Mesodermal cell (in vitro differentiated cells): ENCODE data around the gene MTAP.

Experiments
- H3K27ac ChIP-seq: 2 replicates; pipeline ENCODE4 v1.7.0; 2013; ENCODE audit warnings: mild to moderate bottlenecking, low read depth, low read length, moderate library complexity; ENCODE audit not compliant: severe bottlenecking
- H3K36me3 ChIP-seq: 2 replicates; pipeline ENCODE4 v1.7.1; 2013; ENCODE audit warnings: mild to moderate bottlenecking, low read length, moderate library complexity; ENCODE audit not compliant: control insufficient read depth, insufficient read depth
- H3K4me1 ChIP-seq: one replicate; pipeline ENCODE4 v1.7.1; 2013; ENCODE audit warnings: mild to moderate bottlenecking, low read length; ENCODE audit not compliant: insufficient read depth, control insufficient read depth, poor library complexity, severe bottlenecking
- H3K4me3 ChIP-seq: 2 replicates; pipeline ENCODE4 v1.7.0; 2013; ENCODE audit warnings: low read length, control low read depth, mild to moderate bottlenecking; ENCODE audit not compliant: insufficient read depth, poor library complexity, severe bottlenecking; ENCODE audit errors: extremely low read depth
- H3K9me3 ChIP-seq: 2 replicates; pipeline ENCODE4 v1.7.1; 2013; ENCODE audit warnings: mild to moderate bottlenecking, low read length, moderate library complexity; ENCODE audit not compliant: control insufficient read depth
- WGBS, 2 experiments: methylation state at CpG; one replicate each; pipeline ENCODE4 v1.1.5; 2013; ENCODE audit warnings: missing lambda C conversion rate in 2 of 2; ENCODE audit not compliant: insufficient coverage in 2 of 2; 5-methylcytosine and 5-hydroxymethylcytosine counted together

MTAP gene

GRCh38 chr9:21804791-21805190, 2.4 kb downstream of the MTAP start:
- no peaks in the 10 kb centered on the region for H3K9me3 ChIP-seq
- H3K4me1 ChIP-seq, result peaks cover 8% of the 10 kb centered on the region
- peaks cover 47% of the 10 kb centered on the region for H3K36me3 ChIP-seq
- no peak overlapping the region for H3K27ac ChIP-seq
- H3K4me3 ChIP-seq, result peak overlapping the region; percentile 77

DNA sequence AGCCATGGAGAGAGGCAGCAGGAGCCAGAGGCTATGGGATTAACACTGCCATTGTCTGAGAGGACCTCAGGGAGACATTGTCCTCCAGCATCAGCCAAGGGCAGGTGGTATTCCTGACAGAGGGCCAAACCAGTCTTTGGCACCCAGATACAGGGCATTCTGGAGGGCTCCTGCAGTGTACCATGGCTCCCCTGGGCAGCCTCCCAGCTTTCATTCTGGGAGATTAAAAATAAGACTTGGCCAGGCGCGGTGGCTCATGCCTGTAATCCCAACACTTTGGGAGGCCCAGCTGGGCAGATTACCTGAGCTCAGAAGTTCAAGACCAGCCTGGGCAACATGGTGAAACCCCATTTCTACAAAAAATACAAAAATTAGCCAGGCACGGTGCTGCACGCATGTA, 4.2 kb downstream of the MTAP start:
- Histone ChIP-seq H3K36me3 (peaks cover 60% of the 10 kb centered on the region), H3K4me1 (peaks cover 8% of the 10 kb centered on the region), H3K4me3 (no peak overlapping the region), H3K27ac (no peak overlapping the region), H3K9me3 (no peaks in the 10 kb centered on the region)
- 91 to 100% methylated on average over 4 of the region's 4 CpGs for WGBS, 2 experiments

- Histone ChIP-seq H3K27ac (no peak overlapping the region), H3K4me3 (no peak overlapping the region), H3K4me1 (peaks cover 11% of the 10 kb centered on the region), H3K36me3 (peaks cover 57% of the 10 kb centered on the region), H3K9me3 (no peaks in the 10 kb centered on the region)
- no CpG with 5 or more reads among the region's 2 CpGs for WGBS, 2 experiments
Observed at GRCh38 chr9:21810388-21810787, 8.0 kb downstream of the MTAP start.

DNA sequence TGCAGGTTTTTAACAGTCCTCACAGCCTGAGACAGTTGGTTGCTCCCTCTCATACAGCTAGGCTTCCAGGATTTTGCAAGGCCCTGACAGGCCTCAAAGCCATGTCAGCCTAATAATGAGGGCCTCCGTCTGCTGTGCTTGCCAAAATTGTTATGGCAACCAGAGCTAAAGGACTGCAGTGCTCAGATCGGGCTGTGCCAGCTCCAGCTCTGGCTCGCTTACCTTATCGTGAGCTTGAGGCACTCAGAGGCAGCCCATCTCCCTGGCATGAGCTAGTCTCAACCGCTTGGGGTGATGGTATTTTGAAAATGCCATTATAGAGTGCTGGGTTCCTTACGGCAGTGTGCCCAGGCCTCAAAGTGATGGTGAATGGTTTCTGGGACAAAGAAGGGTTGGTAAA, 8.4 kb downstream of the MTAP start:
- WGBS, 2 experiments, result 88 to 93% methylated on average over 6 of the region's 6 CpGs
- peaks cover 58% of the 10 kb centered on the region for H3K36me3 ChIP-seq
- peaks cover 11% of the 10 kb centered on the region for H3K4me1 ChIP-seq
- no peaks in the 10 kb centered on the region for H3K9me3 ChIP-seq
- no peak overlapping the region for H3K27ac ChIP-seq
- no peak overlapping the region for H3K4me3 ChIP-seq

- no peaks in the 10 kb centered on the region for H3K9me3 ChIP-seq
- WGBS, 2 experiments, result 94 to 100% methylated on average over 2 to 3 of the region's 3 CpGs
- no peak overlapping the region for H3K4me3 ChIP-seq
- H3K4me1 ChIP-seq, result peaks cover 11% of the 10 kb centered on the region
- no peak overlapping the region for H3K27ac ChIP-seq
- H3K36me3 ChIP-seq, result peaks cover 61% of the 10 kb centered on the region
Observed at GRCh38 chr9:21811914-21812313, 9.5 kb downstream of the MTAP start.

GRCh38 chr9:21812415-21812814, 10.0 kb downstream of the MTAP start:
- H3K4me3 ChIP-seq, result no peak overlapping the region
- WGBS, 2 experiments, result no CpG with 5 or more reads among the region's 2 CpGs
- peaks cover 62% of the 10 kb centered on the region for H3K36me3 ChIP-seq
- no peaks in the 10 kb centered on the region for H3K9me3 ChIP-seq
- H3K4me1 ChIP-seq, result peaks cover 11% of the 10 kb centered on the region
- H3K27ac ChIP-seq, result peak overlapping the region; percentile 42

DNA sequence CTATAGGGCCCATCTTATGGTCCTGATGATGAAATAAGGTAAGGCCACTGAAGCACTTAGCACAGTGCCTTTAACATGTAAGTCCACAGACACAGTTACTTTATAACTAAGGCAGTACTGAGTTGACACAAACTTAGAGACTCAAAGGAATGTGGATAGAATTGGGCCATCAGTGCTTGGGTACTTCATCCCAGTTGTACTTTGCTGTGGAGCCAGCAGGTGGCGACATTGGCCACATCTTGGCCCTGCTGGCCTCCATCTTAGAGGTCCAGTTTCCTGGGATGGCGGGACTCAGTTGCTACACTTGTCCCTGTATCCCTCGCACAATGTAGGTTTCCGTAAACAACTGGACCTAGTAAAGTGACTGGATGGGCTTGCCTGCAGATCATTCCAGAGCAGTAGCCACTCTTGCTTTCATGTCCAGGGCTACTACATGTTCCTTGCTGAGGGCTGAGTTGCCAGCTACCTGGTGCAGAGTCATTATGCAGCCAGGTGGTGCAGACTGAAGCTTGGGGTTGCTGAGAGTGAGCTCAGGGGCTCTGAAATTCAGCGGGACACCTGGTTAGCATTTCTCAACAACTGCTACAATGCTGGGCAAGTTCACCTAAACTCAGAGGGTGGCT, 10.6 kb downstream of the MTAP start:
- H3K4me3 ChIP-seq, result no peak overlapping the region
- H3K9me3 ChIP-seq, result no peaks in the 10 kb centered on the region
- peaks cover 63% of the 10 kb centered on the region for H3K36me3 ChIP-seq
- H3K27ac ChIP-seq, result peak overlapping the region; percentile 42
- H3K4me1 ChIP-seq, result peaks cover 11% of the 10 kb centered on the region
- 69 to 77% methylated on average over 5 of the region's 5 CpGs for WGBS, 2 experiments

DNA sequence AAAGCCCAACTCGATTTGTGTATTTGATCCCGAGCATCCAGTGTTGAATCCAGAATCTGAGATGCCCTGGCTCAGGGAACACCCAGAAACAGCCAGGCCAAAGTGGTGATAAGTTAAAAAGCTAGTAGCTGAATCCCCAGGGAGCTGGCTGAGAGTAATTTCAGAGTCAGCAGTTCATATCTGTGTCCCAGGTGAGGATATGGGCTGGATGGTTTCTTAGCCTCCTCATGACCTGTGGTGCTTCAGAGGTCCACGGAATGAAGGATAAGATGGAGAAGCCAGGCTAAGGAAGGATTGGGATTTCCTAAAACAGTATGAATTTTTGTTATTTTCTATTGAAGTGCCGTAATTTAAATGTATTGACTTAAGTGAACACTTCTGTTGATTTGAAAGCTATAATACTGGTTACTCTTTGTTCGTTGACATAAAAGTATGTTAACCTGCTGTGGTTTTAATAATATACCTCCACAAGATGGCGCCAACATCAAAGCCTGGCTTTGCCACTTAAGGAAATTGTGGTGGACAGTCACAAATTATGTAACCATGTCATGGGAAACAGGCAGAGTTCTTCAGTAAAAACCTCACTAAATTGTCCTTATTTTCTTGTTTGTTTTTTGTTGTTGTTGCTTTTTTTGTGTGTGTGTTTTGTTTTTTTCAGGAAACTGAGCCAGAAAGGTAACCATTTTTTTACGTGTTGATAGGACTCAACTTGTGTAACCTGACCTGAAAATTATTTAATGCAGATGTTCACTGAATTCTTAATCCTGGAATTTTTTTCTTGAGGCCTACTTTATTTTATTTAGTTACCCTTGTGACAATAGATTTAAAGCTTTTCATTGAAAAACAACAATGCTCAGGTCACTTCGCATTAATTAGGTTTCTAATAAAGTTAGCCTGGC, 11.4 kb downstream of the MTAP start:
- WGBS, 2 experiments, result 76 to 83% methylated on average over 3 to 5 of the region's 8 CpGs
- peaks cover 11% of the 10 kb centered on the region for H3K4me1 ChIP-seq
- no peak overlapping the region for H3K27ac ChIP-seq
- H3K36me3 ChIP-seq, result peaks cover 63% of the 10 kb centered on the region
- no peak overlapping the region for H3K4me3 ChIP-seq
- no peaks in the 10 kb centered on the region for H3K9me3 ChIP-seq

DNA sequence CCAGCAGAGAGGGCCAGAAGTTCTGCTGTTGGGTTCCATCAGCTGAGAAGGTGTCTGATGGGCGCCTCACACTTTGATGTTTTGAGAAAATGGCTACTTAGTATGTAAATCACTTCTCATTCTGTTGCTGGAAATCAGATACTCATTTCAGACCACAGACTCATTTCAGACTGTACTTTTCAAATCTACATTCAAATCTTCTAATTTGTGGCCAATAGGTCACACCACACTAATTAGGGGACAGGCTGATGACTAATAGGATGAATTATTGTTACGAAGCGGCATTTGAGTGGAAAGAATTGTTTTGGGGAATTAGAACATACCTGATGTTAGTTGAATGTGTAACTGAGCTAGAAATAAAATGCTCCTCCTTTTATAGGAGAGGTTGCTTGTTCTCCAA, 13.2 kb downstream of the MTAP start:
- H3K4me3 ChIP-seq, result no peak overlapping the region
- no peak overlapping the region for H3K27ac ChIP-seq
- H3K9me3 ChIP-seq, result no peaks in the 10 kb centered on the region
- peaks cover 60% of the 10 kb centered on the region for H3K36me3 ChIP-seq
- peaks cover 11% of the 10 kb centered on the region for H3K4me1 ChIP-seq
- 79% methylated on average over 2 of the region's 3 CpGs; no CpG with 5 or more reads in 1 of the 2 experiments for WGBS, 2 experiments

DNA sequence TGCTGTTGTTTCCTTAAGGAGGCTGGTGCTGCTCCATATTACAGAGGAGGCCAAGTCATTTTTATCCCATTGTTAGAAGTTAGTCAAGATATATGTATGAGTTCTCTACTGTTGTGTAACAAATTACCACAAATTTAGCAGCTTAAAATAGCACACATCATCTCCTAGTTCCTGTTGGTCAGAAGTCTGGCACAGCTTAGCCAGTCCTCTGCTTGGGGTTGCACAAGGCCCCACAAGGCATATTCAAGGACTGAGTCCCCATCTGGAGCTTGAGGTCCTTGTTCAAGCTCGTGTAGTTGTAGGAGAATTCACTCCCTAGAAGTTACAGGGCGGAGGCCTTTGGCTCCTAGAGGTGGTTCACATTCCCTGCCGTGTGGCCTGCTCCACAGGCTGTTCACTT, 14.7 kb downstream of the MTAP start:
- WGBS, 2 experiments, result 100% methylated on average over 1 to 3 of the region's 3 CpGs
- H3K4me3 ChIP-seq, result no peak overlapping the region
- H3K4me1 ChIP-seq, result peaks cover 8% of the 10 kb centered on the region
- H3K27ac ChIP-seq, result no peak overlapping the region
- H3K9me3 ChIP-seq, result no peaks in the 10 kb centered on the region
- H3K36me3 ChIP-seq, result peaks cover 51% of the 10 kb centered on the region

GRCh38 chr9:21825637-21826036, 23.2 kb downstream of the MTAP start:
- peaks cover 70% of the 10 kb centered on the region for H3K36me3 ChIP-seq
- WGBS, 2 experiments, result 90 to 100% methylated on average over 1 of the region's 2 CpGs
- no peaks in the 10 kb centered on the region for H3K9me3 ChIP-seq
- no peaks in the 10 kb centered on the region for H3K4me1 ChIP-seq
- no peak overlapping the region for H3K27ac ChIP-seq
- no peak overlapping the region for H3K4me3 ChIP-seq
